Measurements from ENCODE around the gene PTRH1.

The PTRH1 gene

GRCh38 chr9:127739614-127740330 is 24.3 kb upstream of the PTRH1 start:
- Histone ChIP-seq H4K8ac (ENCODE audit: low read length) (peak overlapping the region; percentile 35), H4K91ac (ENCODE audit: low read length) (no peak overlapping the region), H2BK120ac (ENCODE audit: low read depth, low read length) (no peak overlapping the region), H2BK12ac (ENCODE audit: low read length in 2 of 2) (peak overlapping the region in 1 of 2 experiments; percentile 93), H3K9ac (ENCODE audit: low read length) (peak overlapping the region; percentile 87), H3K4me2 (ENCODE audit: low read length, poor library complexity, severe bottlenecking) (no peak overlapping the region), H2BK15ac (ENCODE audit: low read depth, poor library complexity, severe bottlenecking) (no peak overlapping the region), H3K4me3 (ENCODE audit: insufficient read depth in 1 of 2, low read depth in 1 of 2, low read length in 2 of 2) (no peak overlapping the region), H3K79me1 (replicated peaks; ENCODE audit: low read length, poor library complexity, severe bottlenecking) (no peaks in the 10 kb centered on the region), H2BK5ac (ENCODE audit: low read depth, low read length, poor library complexity, severe bottlenecking) (no peak overlapping the region), H3K4me1 (ENCODE audit: control insufficient read depth, insufficient read depth, low read depth, low read length) (peaks cover 2% of the 10 kb centered on the region), H3K14ac (ENCODE audit: low read length in 2 of 2) (peak overlapping the region in 1 of 2 experiments; percentile 4), H3K23ac (ENCODE audit: low read length in 2 of 2) (no peak overlapping the region), H2AK5ac (ENCODE audit: low read length, severe bottlenecking) (no peak overlapping the region), H3K9me3 (ENCODE audit: control insufficient read depth, low read length) (no peaks in the 10 kb centered on the region), H3K18ac (ENCODE audit: low read depth in 1 of 2, low read length in 2 of 2) (peak overlapping the region in 1 of 2 experiments; percentile 46), H3K27ac (ENCODE audit: low read length, poor library complexity, severe bottlenecking) (no peak overlapping the region), H3K4ac (ENCODE audit: low read depth in 1 of 2, low read length in 2 of 2) (no peak overlapping the region), H3K27me3 (ENCODE audit: control insufficient read depth in 1 of 2, insufficient read depth in 1 of 2, low read length in 2 of 2) (peaks cover 0 to 8% of the 10 kb centered on the region in 2 experiments), H2AFZ (ENCODE audit: low read depth, low read length) (no peak overlapping the region), H3K36me3 (ENCODE audit: control insufficient read depth in 1 of 2, insufficient read depth in 2 of 2, low read depth in 1 of 2, low read length in 2 of 2) (no peaks in the 10 kb centered on the region)
- 85% methylated on average over 19 of the region's 19 CpGs for WGBS
- DNase-seq, result peak; percentile 48

- Histone ChIP-seq H3K79me1 (replicated peaks; ENCODE audit: low read length, poor library complexity, severe bottlenecking) (peaks cover 6% of the 10 kb centered on the region), H3K23ac (ENCODE audit: low read length in 2 of 2) (no peak overlapping the region), H3K18ac (ENCODE audit: low read depth in 1 of 2, low read length in 2 of 2) (no peak overlapping the region), H2AK5ac (ENCODE audit: low read length, severe bottlenecking) (no peak overlapping the region), H3K9me3 (ENCODE audit: control insufficient read depth, low read length) (no peaks in the 10 kb centered on the region), H4K91ac (ENCODE audit: low read length) (peak overlapping the region; percentile 36), H4K8ac (ENCODE audit: low read length) (no peak overlapping the region), H2AFZ (ENCODE audit: low read depth, low read length) (no peak overlapping the region), H3K4ac (ENCODE audit: low read depth in 1 of 2, low read length in 2 of 2) (no peak overlapping the region), H2BK5ac (ENCODE audit: low read depth, low read length, poor library complexity, severe bottlenecking) (no peak overlapping the region), H3K27ac (ENCODE audit: low read length, poor library complexity, severe bottlenecking) (no peak overlapping the region), H3K14ac (ENCODE audit: low read length in 2 of 2) (no peak overlapping the region), H3K36me3 (ENCODE audit: control insufficient read depth in 1 of 2, insufficient read depth in 2 of 2, low read depth in 1 of 2, low read length in 2 of 2) (no peaks in the 10 kb centered on the region), H2BK15ac (ENCODE audit: low read depth, poor library complexity, severe bottlenecking) (no peak overlapping the region), H3K9ac (ENCODE audit: low read length) (no peak overlapping the region), H2BK12ac (ENCODE audit: low read length in 2 of 2) (peak overlapping the region; percentile 18 to 19), H2BK120ac (ENCODE audit: low read depth, low read length) (no peak overlapping the region), H3K4me3 (ENCODE audit: insufficient read depth in 1 of 2, low read depth in 1 of 2, low read length in 2 of 2) (no peak overlapping the region), H3K4me1 (ENCODE audit: control insufficient read depth, insufficient read depth, low read depth, low read length) (peaks cover 9% of the 10 kb centered on the region), H3K4me2 (ENCODE audit: low read length, poor library complexity, severe bottlenecking) (no peak overlapping the region), H3K27me3 (ENCODE audit: control insufficient read depth in 1 of 2, insufficient read depth in 1 of 2, low read length in 2 of 2) (peaks cover 0 to 7% of the 10 kb centered on the region in 2 experiments)
- WGBS, result 86% methylated on average over 11 of the region's 13 CpGs
- DNase-seq, result no peak
These were observed 23.2 kb upstream of the PTRH1 start for GRCh38 chr9:127738666-127739065.

GRCh38 chr9:127735530-127736185 is 20.2 kb upstream of the PTRH1 start:
- peaks cover 10% of the 10 kb centered on the region for H3K4me1 ChIP-seq (ENCODE audit: control insufficient read depth, insufficient read depth, low read depth, low read length)
- H2AFZ ChIP-seq (ENCODE audit: low read depth, low read length), result no peak overlapping the region
- H3K9ac ChIP-seq (ENCODE audit: low read length), result peak overlapping the region; percentile 85
- H3K27ac ChIP-seq (ENCODE audit: low read length, poor library complexity, severe bottlenecking), result no peak overlapping the region
- DNase-seq, result peak; percentile 26
- no peak overlapping the region for H3K4me2 ChIP-seq (ENCODE audit: low read length, poor library complexity, severe bottlenecking)
- H2BK12ac ChIP-seq (ENCODE audit: low read length in 2 of 2), result peak overlapping the region in 1 of 2 experiments; percentile 18
- no peak overlapping the region for H3K18ac ChIP-seq (ENCODE audit: low read depth in 1 of 2, low read length in 2 of 2)
- H3K23ac ChIP-seq (ENCODE audit: low read length in 2 of 2), result no peak overlapping the region
- H3K4me3 ChIP-seq (ENCODE audit: insufficient read depth in 1 of 2, low read depth in 1 of 2, low read length in 2 of 2), result no peak overlapping the region
- no peak overlapping the region for H3K4ac ChIP-seq (ENCODE audit: low read depth in 1 of 2, low read length in 2 of 2)
- WGBS, result 56% methylated on average over 10 of the region's 15 CpGs
- H2BK15ac ChIP-seq (ENCODE audit: low read depth, poor library complexity, severe bottlenecking), result peak overlapping the region; percentile 9
- no peak overlapping the region for H3K14ac ChIP-seq (ENCODE audit: low read length in 2 of 2)
- no peaks in the 10 kb centered on the region for H3K9me3 ChIP-seq (ENCODE audit: control insufficient read depth, low read length)
- H3K79me1 ChIP-seq (replicated peaks; ENCODE audit: low read length, poor library complexity, severe bottlenecking), result peaks cover 9% of the 10 kb centered on the region
- peaks cover 18 to 25% of the 10 kb centered on the region in 2 experiments for H3K36me3 ChIP-seq (ENCODE audit: control insufficient read depth in 1 of 2, insufficient read depth in 2 of 2, low read depth in 1 of 2, low read length in 2 of 2)
- H2BK120ac ChIP-seq (ENCODE audit: low read depth, low read length), result no peak overlapping the region
- no peak overlapping the region for H2AK5ac ChIP-seq (ENCODE audit: low read length, severe bottlenecking)
- no peak overlapping the region for H4K91ac ChIP-seq (ENCODE audit: low read length)
- no peak overlapping the region for H2BK5ac ChIP-seq (ENCODE audit: low read depth, low read length, poor library complexity, severe bottlenecking)
- H4K8ac ChIP-seq (ENCODE audit: low read length), result no peak overlapping the region
- H3K27me3 ChIP-seq (ENCODE audit: control insufficient read depth in 1 of 2, insufficient read depth in 1 of 2, low read length in 2 of 2), result peaks cover 0 to 7% of the 10 kb centered on the region in 2 experiments

Data from mesenchymal stem cell (in vitro differentiated cells and primary cell).